CD4-positive, alpha-beta T cell treated with Interleukin-17A for 4 hours (primary cell): ENCODE results near the gene ZNF555.
"Not testable (repeated sequence)": the region's sequence is repeated elsewhere in the genome, so short reads cannot be mapped to it uniquely, and the experiment has no call there.

Experiments
- DNase-seq: peaks from one replicate; pipeline ENCODE4 v3.0.0-alpha.2; 2020; ENCODE audit warnings: mixed read lengths

Gene ZNF555

DNA sequence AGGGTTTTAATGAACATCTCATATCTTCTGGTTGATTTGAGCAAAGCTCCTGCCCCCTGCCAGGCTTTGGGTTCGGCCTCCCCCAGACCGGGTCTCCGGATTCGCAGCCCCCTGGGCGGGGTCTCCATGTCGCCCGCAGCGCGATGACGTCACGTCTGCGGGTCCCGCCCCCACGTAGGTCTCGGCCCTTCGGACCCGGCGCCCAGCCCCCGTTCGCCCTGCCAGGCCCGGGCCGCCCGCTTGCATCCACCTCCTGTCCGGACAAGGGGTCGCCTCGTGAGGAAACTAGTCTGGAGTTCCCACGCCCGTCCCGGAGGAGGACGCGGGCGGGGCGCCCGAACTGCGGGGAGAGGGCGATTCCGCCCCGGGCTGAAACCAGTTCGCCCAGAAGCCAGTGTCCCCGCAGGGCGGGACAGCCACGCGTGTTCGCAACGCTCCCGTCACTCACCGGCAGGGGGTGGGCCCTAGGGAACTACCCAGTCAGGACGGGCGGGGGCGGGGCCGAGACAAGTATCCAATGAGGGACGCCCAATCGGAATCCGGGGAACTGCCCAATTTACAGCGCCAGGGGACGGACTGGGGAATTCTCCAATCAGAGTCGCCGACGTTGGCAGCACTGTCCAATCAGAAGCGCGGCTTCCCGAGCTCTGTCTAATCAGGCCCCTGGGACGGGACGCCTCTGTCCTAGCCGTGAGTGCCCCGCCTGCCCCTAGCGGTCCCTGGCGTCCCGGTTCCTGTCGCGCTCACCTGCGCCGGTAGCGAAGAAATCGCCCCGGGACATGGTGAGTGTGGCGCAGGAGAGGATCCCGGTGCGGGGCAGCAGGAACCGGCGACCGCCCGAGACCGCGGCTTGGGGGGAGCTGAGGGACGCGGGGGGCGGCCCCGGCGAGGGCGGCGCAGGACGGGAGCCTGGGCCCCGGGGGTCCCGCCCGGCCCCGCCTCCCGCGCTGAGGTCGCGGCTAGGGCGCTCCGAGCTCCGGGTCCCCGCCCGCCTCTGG lies at the start of gene ZNF555:
TSS of gene ZNF555 (plus strand) at position 682 of the 998 bp plus-strand sequence. CDS start at position 780, 98 bp downstream.
- peak; percentile 99 for DNase-seq

DNA sequence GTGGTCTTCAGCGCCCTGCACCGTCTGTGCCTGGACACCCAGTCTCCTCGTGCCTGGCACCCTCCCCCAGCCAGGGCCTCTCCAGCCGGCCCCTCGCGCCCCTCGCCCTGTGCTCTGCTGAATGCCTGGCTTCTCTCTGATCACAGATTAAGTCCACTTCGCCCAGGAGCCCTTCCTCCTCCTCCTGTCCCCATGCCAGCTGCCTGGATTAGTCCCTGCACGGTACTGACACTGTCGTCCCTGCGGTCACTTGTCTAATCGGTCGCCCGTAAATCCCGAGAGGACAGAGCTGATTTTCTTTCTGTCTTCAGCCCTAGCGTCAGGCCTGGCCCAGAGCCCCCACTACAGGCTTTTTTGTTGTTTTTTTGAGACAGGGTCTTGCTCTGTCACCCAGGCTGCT lies 49.4 kb upstream of the ZNF555 start:
- DNase-seq = no peak

DNA sequence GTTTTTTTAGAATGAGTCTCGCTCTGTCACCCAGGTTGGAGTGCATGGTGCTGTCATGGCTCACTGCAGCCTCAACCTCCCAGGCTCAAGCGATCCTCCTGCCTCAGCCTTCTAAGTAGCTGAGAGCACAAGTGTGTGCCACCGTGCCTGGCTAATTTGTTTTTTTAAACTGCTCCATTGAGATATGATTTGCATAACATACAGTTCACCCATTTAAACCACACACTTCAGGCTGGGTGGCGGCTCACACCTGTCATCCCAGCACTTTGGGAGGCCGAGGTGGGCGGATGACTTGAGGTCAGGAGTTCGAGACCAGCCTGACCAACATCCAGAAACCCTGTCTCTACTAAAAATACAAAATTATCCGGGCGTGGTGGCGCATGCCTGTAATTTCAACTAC lies 48.6 kb upstream of the ZNF555 start:
- not testable (repeated sequence) for DNase-seq

DNA sequence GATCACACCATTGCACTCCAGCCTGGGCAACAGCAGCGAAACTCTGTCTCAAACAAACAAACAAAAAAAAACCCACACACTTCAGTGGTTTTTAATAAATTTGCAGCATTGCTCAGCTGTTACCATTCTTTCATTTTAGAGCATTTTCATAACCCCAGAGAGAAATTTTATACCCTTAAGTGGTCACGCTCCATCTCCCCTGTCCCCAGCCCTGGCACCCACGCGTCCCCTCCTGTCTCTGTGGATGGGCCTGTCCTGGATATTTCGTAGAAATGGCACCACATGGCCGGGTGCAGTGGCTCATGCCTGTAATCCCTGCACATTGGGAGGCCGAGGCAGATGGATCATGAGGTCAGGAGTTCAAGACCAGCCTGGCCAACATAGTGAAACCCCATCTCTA lies 48.1 kb upstream of the ZNF555 start:
- no peak for DNase-seq

DNA sequence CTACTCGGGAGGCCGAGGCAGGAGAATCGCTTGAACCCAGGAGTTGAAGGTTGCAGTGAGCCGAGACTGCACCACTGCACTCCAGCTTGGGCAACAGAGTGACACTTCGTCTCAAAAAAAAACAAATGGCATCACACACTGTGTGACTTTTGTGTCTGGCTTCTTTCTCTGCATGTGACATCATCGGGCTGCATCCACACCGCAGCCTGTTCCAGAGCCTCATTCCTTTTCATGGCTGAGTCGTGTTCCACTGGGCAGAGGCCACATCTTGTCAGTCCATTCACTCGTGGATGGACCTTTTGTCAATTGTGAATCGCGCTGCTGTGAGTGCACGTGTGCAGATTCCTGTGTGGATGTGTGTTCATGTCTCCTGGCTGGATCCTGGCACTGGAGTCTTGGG lies 47.7 kb upstream of the ZNF555 start:
- no peak for DNase-seq

DNA sequence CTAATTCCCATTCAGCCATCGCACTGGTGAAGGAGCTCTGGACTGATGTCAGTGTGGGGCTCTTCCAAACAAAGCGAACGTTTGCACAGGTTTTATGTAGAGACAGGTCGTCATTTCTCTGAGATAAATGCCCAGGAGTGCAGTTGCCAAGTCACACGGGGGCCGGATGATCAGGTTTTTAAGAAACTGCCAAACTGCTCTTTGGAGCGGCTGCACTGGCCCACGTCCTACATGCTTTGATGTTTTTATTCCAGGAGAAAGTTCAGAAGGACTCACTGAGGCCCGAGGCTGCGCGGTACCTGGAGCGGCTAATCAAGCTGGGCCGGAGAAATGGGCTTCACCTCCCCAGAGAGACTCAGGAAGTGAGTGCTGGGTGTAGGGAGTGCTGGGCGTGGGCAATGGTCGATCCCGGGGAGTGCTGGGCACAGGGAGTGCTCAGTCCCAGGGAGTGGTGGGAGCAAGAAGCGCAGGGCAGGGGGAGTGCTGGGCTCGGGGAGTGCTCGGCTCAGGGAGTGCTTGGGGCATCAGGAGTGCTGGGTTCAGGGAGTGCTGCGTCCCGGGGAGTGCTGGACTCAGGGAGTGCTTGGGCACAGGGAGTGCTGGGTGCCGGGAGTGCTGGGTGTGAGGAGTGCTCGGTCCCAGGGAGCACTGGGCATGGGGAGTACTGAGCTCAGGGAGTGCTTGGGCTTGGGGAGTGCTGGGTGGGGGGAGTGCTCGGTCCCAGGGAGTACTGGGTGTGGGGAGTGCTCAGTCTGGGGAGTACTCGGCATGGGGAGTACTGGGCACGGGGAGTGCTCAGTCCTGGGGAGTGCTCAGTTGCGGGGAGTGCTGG lies 45.2 kb upstream of the ZNF555 start:
- no peak for DNase-seq

DNA sequence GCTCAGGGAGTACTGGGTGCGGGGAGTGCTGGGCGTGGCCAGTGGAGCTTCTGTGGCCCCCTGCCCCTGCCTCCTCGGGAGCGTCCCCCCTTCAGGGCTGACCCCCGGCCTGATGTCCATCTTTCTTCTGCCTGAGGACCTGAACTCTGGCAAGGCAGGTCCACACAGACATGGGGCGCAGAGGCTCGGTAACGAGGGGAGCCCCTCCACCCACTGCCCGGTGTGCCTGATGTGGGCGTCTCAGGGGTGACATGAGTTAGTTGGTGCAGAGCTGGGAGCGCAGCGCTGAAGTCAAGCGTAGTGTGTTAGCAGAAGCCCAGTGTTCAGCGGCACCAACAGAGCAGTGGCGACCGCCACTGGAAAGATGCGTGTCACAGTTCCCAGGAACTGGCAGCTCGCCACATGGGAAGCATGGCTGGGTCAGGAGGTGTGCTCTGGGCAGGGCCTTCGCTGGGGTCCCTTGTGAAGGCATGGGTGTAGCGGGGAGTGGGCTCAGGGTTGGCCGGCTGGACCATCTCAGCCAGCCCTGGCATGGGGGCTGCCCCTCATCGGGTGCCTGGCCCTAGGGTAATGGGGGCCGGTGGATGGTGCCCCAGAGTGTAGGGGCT lies 44.5 kb upstream of the ZNF555 start:
- no peak for DNase-seq

DNA sequence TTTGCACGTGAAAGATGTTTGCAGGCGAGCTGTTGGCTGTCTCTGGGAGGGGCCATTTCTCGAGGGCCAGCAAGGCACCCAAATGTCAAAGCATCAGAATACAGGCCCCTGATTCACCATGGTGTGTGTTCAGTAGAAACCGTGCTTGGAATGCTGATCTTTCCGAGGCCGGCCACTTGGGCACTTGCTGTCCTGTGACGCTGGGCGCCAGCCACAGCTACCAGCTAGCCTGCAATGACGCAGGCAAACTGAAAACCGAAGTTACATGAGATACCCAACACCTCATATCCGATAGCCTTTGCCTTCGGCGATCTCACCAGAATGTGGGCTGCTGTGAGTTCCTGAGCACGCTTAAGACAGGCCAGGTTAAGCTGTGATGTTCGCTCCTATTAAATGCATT lies 44.0 kb upstream of the ZNF555 start:
- no peak for DNase-seq

DNA sequence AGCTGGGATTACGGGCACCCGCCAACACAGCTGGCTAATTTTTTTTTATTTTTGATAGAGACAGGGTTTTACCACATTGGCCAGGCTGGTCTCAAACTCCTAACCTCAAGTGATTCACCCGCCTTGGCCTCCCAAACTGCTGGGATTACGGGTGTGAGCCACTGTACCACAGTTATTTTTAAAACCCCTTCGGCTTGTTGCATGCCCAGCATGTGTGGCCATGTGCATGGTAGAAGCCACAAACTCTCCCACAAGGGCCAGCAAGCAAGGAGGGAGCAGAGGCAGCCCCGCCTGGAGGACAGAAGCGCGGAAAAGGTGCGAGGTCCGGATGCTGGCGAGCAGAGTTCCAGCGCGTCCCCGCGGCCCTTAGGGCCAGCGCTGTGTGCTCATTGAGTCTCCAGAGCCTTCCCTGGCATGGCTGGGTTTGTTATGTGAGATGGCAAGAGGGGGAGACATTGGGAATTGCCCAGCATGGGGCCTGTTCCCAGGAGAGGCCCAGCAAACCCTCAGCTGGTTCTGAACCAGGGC lies 43.1 kb upstream of the ZNF555 start:
- DNase-seq = no peak

DNA sequence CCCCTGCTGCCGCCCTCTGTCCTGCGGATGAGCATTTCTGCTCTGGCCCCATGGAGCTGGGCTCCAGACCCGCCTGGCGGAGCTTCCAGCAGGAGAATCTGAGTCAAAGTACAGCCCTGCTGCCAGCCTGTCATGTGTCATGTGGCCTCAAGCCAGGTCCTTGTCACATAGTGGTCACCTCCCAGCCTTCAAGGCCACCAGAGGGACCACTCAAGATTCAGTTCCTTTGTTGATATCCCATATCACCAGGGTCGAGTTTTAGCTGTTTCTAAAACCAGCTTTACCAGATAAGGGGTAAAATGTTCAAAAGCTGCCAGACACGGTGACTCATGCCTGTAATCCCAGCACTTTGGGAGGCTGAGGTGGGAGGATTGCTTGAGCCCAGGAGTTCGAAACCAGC lies 42.5 kb upstream of the ZNF555 start:
- no peak for DNase-seq

DNA sequence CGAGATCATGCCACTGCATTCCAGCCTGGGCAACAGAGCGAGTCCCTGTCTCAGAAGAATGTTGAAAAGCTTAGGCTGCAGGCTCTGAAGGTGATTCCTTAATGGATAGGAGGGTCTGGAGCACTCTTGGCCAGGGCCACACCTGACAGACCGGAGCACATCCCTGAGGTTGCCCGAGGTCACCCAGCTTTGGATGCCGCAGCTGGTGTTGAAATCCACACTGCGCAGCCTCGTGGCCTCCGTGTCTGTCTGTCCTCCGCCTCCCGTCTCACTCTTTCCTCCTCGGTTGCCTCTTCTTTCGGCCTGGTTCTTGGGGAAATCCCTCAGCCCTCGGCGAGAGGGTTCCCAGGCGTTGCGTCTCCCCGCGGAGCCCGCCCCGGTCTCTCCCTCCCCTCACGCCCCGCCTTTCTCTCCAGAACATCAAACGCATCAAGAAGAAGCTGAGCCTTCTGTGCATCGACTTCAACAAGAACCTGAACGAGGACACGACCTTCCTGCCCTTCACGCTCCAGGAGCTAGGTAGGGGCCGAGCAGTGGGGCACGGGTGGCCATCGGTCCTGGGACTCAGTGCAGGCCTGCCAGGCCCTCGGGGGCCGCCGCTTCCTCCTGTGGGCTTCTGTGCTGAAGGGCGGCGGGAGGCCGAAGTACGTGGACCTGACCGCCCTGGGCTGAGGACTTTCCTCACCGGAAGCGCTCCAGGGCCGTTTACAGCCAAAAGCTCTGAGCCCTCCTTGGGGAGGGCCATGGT lies 41.8 kb upstream of the ZNF555 start:
- DNase-seq = no peak

DNA sequence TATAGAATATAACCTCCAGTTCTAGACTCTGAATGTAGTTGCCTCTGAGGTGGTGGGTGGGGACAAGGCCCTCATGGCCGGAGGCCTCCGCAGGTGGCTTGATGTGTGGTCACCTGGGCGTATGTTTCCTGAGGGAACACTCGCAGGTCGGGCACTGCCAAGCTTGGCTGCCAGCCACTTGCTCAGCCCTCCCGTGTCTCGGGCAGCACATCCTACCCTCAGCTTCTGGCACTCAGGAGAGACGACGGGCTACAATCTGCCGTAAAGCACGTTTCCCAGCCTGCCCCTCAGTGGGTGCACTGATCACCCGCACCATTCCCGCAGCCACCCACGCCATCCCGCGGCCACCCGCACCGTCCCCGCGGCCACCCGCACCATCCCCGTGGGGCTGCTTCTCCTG lies 40.8 kb upstream of the ZNF555 start:
- no peak for DNase-seq

DNA sequence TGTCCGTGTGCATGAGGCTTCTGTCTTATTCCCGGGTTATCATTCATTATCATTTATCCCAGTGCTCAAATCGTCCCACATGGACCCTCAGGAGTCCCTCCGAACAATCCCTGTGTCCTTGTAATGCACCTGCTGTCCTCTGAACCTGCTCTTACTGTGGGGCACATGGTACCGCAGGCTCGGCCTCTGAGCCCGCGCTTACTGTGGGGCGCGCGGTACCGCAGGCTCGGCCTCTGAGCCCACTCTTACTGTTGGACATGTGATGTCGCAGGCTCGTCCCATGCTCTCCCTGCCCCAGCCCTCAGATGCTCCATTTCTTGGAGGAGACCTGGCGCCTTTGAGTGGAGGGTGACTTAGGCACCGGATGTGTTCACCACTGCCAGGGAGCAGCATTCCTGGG lies 38.4 kb upstream of the ZNF555 start:
- no peak for DNase-seq

DNA sequence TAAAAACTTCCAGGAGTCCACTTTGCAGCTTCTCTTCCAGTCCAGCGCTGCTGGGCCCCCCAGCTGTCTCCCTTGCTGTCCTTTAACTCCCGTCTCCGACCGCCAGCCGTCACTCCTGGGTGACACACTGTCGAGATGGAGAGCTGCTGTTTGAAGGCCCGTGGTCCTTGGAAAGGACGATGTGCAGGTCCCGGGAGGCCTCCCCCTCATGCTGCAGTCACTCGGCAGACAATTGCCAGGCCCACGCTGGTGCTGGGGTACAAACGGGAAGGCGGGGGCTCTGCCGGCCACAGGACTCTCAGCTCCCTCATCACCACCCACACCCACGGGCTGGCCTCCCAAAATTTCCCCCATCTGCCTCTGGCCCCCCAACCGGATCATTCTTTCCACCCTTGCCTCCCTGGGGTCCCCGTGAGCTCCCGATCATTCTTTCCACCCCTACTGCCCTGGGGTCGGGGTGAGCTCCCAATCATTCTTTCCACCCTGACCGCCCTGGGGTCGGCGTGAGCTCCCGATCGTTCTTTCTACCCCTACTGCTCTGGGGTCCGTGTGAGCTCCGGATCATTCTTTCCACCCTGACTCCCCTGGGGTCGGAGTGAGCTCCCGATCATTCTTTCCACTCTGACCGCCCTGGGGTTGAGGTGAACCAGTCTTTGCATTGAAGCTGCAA lies 37.7 kb upstream of the ZNF555 start:
- no peak for DNase-seq

DNA sequence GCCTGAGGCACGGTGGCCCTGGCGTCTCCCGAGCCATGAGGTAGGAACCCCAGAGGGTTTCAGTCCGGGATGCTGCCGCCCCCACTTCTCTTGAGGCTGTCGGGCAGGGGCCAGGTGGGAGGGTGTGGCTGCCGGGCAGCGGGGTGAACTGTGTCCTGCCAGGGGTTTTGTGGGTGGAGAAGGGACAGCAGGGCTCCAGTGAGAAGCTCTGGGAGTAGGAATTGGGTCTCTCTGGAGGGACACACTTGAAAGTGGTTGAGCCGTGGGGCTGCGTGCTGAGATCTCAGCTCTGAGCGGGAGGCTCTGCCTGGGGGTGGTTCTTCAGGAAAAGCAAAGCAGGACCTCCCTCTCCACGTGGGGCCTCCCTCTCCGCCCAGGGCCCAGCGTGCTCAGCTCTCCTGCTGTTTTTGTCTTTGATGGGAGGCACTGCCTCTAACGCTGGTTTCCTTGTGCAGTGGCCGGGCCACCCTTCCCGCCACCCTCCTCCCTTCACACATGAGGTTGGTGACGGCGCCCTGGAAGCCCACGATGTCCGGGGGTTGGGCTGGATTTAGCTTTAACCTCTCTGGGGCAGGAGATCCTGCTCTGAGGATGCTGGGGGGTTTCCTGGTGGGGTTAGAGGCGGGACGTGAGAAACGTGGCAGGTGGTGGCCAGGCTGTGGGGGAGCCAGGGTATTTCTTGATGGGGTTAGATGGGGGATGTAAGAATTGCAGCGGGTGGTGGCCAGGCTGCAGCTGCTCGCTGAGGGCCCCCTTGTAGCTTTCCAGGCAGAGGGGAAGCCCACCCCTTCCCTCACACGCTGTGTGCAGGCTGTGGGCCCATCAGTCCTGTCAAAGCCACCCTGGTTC lies 36.9 kb upstream of the ZNF555 start:
- DNase-seq = no peak

DNA sequence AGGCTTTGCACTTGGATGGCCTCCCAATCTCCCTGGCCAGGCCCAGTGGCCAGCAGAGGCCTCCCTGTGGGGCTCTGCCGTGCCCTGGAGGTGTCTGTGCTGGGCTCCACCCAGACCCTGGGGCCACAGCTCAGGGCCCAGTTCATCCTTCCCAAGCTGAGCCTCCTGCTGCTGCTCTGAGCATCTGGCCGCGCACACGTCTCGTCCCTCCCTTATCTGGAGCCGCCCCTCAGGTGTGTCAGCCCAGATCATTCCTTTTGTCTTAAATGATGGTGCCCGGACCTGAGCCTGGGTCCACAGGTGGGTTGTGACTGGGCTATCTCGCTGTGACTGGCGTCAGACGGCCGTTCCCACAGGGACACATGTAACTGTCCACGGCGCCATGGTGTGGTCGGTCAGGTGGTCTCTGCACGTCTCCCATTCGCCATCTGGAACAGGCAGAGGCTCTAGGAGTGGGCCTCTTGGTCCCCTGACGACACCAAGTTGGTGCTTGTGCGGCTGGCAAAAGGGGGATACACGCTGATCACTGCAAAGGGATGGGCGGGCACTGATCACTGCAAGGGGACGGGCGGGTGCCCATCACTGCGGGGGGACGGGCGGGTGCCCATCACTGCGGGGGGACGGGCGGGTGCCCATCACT lies 35.9 kb upstream of the ZNF555 start:
- DNase-seq = no peak

DNA sequence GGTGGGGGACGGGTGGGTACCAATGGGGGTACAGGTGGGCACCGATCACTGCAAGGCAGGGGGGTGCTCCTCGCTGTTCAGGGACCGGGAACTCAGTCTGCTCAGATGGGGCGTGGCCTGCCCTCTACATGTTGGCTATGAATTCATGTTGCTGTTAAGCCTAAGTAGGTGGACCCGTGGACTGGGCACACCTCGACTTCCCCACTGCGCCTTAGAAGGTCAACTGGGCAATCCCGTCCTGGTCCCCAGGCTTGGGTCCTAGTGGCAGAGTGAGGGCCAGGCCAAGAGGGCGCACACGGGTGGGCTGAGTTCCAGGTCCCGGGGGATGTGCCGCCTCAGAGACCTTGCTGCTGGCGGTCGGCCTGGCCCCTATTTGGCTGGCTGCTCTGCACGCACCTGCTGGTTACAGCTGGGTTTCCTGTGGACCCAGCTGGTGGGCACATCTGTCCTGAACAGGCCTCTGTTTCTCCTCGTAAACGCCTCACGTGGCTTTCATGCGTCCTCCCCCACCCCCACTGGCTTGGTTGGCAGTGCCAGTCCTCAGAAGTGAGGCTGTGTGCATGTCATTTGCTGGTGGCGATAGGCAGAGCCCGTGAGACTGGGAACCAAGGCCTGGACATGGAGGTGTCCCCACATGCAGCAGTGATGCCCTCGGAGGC lies 35.2 kb upstream of the ZNF555 start:
- no peak for DNase-seq

DNA sequence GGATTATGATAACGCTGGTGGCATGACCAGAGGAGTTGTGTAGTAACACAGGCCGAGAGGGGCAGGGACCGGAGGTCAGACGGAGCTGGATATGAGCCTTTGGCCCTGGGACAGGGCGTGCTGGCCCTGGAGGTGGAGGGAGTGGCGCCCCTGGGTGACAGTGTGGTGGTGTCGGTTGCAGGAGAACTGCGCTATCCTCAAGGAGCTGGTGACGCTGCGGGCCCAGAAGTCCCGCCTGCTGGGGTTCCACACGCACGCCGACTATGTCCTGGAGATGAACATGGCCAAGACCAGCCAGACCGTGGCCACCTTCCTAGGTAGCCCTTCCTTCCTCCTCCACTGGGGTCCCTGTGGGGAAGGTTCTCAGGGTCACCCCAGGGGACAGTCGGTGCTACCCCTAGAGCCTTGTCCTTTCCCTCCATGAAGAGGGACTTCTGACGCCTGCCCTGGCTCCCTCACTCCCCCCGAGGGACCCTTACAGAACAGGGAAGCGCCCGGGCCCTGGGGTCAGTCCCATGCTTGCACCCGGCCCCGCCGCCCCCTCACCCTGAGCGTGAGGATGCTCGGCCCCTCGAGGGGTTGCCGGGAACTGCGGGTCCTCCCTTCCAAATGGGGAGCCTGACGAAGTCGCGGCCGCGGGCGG lies 34.4 kb upstream of the ZNF555 start:
- DNase-seq = no peak
